ENCODE data around the gene HTR3A.

Gene HTR3A

GRCh38 chr11:113980785-113981184 lies 5.9 kb downstream of the HTR3A start:
- no peak for DNase-seq

GRCh38 chr11:113982306-113982705 lies 7.4 kb downstream of the HTR3A start:
- no peak for DNase-seq

- no peak for DNase-seq
Observed at GRCh38 chr11:113984781-113985180, 9.9 kb downstream of the HTR3A start.

- no peak for DNase-seq
Observed at GRCh38 chr11:113985906-113986305, 11.0 kb downstream of the HTR3A start.

GRCh38 chr11:113986351-113987140 lies 11.6 kb downstream of the HTR3A start:
- DNase-seq = no peak

- DNase-seq = no peak
Observed at GRCh38 chr11:113989381-113989780, 14.5 kb downstream of the HTR3A start.

- DNase-seq = no peak
Observed at GRCh38 chr11:113989916-113990315, 15.0 kb downstream of the HTR3A start.

- DNase-seq = no peak
Observed at GRCh38 chr11:113991170-113991569, 16.3 kb downstream of the HTR3A start.

GRCh38 chr11:113991718-113992458 lies 17.0 kb downstream of the HTR3A start:
- DNase-seq = no peak

- DNase-seq = no peak
Observed at GRCh38 chr11:113992459-113993110, 17.7 kb downstream of the HTR3A start.

- peak; percentile 64 for DNase-seq
Observed at GRCh38 chr11:113994077-113994954, 19.4 kb downstream of the HTR3A start.

GRCh38 chr11:113997473-113997872 lies 22.6 kb downstream of the HTR3A start:
- DNase-seq = no peak

- DNase-seq = no peak
Observed at GRCh38 chr11:113998574-113998973, 23.7 kb downstream of the HTR3A start.

GRCh38 chr11:114000526-114000925 lies 25.6 kb downstream of the HTR3A start:
- no peak for DNase-seq

GRCh38 chr11:114001416-114001815 lies 26.5 kb downstream of the HTR3A start:
- no peak for DNase-seq

- DNase-seq = no peak
Observed at GRCh38 chr11:114008331-114008730, 33.4 kb downstream of the HTR3A start.

GRCh38 chr11:114010931-114011330 lies 36.0 kb downstream of the HTR3A start:
- DNase-seq = no peak

GRCh38 chr11:114011443-114011842 lies 36.5 kb downstream of the HTR3A start:
- DNase-seq = no peak

- no peak for DNase-seq
Observed at GRCh38 chr11:114015117-114015516, 40.2 kb downstream of the HTR3A start.

- no peak for DNase-seq
Observed at GRCh38 chr11:114016986-114017385, 42.1 kb downstream of the HTR3A start.

- DNase-seq = no peak
Observed at GRCh38 chr11:114017723-114018122, 42.8 kb downstream of the HTR3A start.

GRCh38 chr11:114019046-114019445 lies 44.1 kb downstream of the HTR3A start:
- no peak for DNase-seq

- DNase-seq = no peak
Observed at GRCh38 chr11:114019574-114019973, 44.7 kb downstream of the HTR3A start.

All from activated CD8-positive, alpha-beta memory T cell treated with anti-CD3 and anti-CD28 coated beads, Interleukin-2, amount 50 U/mL, for 48 hours (primary cell).